Mesenchymal stem cell (in vitro differentiated cells and primary cell): ENCODE results near the gene ERRFI1.

ENCODE experiments used
- DNase-seq: peaks from one replicate; pipeline ENCODE4 v3.0.0-alpha.2; 2013
- H2AFZ ChIP-seq: one replicate; pipeline ENCODE4 v1.6.1; 2013; ENCODE audit warnings: low read depth, mild to moderate bottlenecking, control low read depth, inconsistent platforms, low read length, moderate library complexity
- H2AK5ac ChIP-seq: 2 replicates; pipeline ENCODE4 v1.6.1; 2013; ENCODE audit warnings: low read length, moderate library complexity, mild to moderate bottlenecking, inconsistent platforms; ENCODE audit not compliant: severe bottlenecking
- H2BK120ac ChIP-seq: one replicate; pipeline ENCODE4 v1.6.1; 2013; ENCODE audit warnings: low read depth, mild to moderate bottlenecking, inconsistent platforms, low read length, moderate library complexity
- H2BK12ac ChIP-seq, 2 experiments: one replicate each; pipeline ENCODE4 v1.6.1; 2013; ENCODE audit warnings: inconsistent platforms in 2 of 2, low read length in 2 of 2, mild to moderate bottlenecking in 2 of 2, moderate library complexity in 2 of 2, control low read depth in 1 of 2
- H2BK15ac ChIP-seq: one replicate; pipeline ENCODE4 v1.6.1; 2013; ENCODE audit warnings: mild to moderate bottlenecking, low read depth, inconsistent platforms; ENCODE audit not compliant: poor library complexity, severe bottlenecking
- H2BK5ac ChIP-seq: 2 replicates; pipeline ENCODE4 v1.6.1; 2013; ENCODE audit warnings: low read depth, mild to moderate bottlenecking, low read length, control low read depth, inconsistent platforms; ENCODE audit not compliant: poor library complexity, severe bottlenecking
- H3K14ac ChIP-seq, 2 experiments: one replicate each; pipeline ENCODE4 v1.6.1; 2013; ENCODE audit warnings: inconsistent platforms in 2 of 2, low read length in 2 of 2, control low read depth in 1 of 2, mild to moderate bottlenecking in 1 of 2, moderate library complexity in 1 of 2
- H3K18ac ChIP-seq, 2 experiments: one replicate each; pipeline ENCODE4 v1.6.1; 2013; ENCODE audit warnings: inconsistent platforms in 2 of 2, low read length in 2 of 2, control low read depth in 1 of 2, low read depth in 1 of 2, mild to moderate bottlenecking in 1 of 2
- H3K23ac ChIP-seq, 2 experiments: one replicate each; pipeline ENCODE4 v1.6.1; 2013; ENCODE audit warnings: inconsistent platforms in 2 of 2, low read length in 2 of 2, mild to moderate bottlenecking in 2 of 2, moderate library complexity in 2 of 2, control low read depth in 1 of 2
- H3K27ac ChIP-seq: 2 replicates; pipeline ENCODE4 v1.5.1; 2013; ENCODE audit warnings: mild to moderate bottlenecking, moderate library complexity, low read length, control low read depth, inconsistent platforms; ENCODE audit not compliant: poor library complexity, severe bottlenecking
- H3K27me3 ChIP-seq, 2 experiments: 2 replicates each; pipeline versions ENCODE4 v1.6.1 to v1.7.0; 2013; ENCODE audit warnings: low read length in 2 of 2, mild to moderate bottlenecking in 2 of 2, moderate library complexity in 2 of 2, control low read depth in 1 of 2, inconsistent platforms in 1 of 2; ENCODE audit not compliant: control insufficient read depth in 1 of 2, insufficient read depth in 1 of 2
- H3K36me3 ChIP-seq, 2 experiments: 2 replicates each; pipeline versions ENCODE4 v1.6.1 to v1.7.0; 2013; ENCODE audit warnings: low read length in 2 of 2, control low read depth in 1 of 2, inconsistent platforms in 1 of 2, low read depth in 1 of 2, mild to moderate bottlenecking in 1 of 2; ENCODE audit not compliant: insufficient read depth in 2 of 2, control insufficient read depth in 1 of 2
- H3K4ac ChIP-seq, 2 experiments: one replicate each; pipeline ENCODE4 v1.6.1; 2013; ENCODE audit warnings: inconsistent platforms in 2 of 2, low read length in 2 of 2, mild to moderate bottlenecking in 2 of 2, moderate library complexity in 2 of 2, control low read depth in 1 of 2, low read depth in 1 of 2
- H3K4me1 ChIP-seq: 2 replicates; pipeline ENCODE4 v1.6.1; 2013; ENCODE audit warnings: low read depth, low read length, control low read depth; ENCODE audit not compliant: control insufficient read depth, insufficient read depth
- H3K4me2 ChIP-seq: 2 replicates; pipeline ENCODE4 v1.6.1; 2013; ENCODE audit warnings: low read length, mild to moderate bottlenecking, inconsistent platforms; ENCODE audit not compliant: poor library complexity, severe bottlenecking
- H3K4me3 ChIP-seq, 2 experiments: 2 replicates each; pipeline versions ENCODE4 v1.5.1 to v1.7.0; 2013; ENCODE audit warnings: low read length in 2 of 2, mild to moderate bottlenecking in 2 of 2, control low read depth in 1 of 2, low read depth in 1 of 2; ENCODE audit not compliant: insufficient read depth in 1 of 2
- H3K79me1 ChIP-seq: replicated peaks from 2 replicates; pipeline ENCODE4 v1.6.1; 2013; ENCODE audit warnings: mild to moderate bottlenecking, control low read depth, low read length, inconsistent platforms; ENCODE audit not compliant: poor library complexity, severe bottlenecking
- H3K9ac ChIP-seq: 2 replicates; pipeline ENCODE4 v1.7.0; 2013; ENCODE audit warnings: mild to moderate bottlenecking, low read length, moderate library complexity
- H3K9me3 ChIP-seq: 2 replicates; pipeline ENCODE4 v1.7.0; 2013; ENCODE audit warnings: mild to moderate bottlenecking, low read length; ENCODE audit not compliant: control insufficient read depth
- H4K8ac ChIP-seq: one replicate; pipeline ENCODE4 v1.6.1; 2013; ENCODE audit warnings: inconsistent platforms, mild to moderate bottlenecking, low read length, moderate library complexity
- H4K91ac ChIP-seq: one replicate; pipeline ENCODE4 v1.6.1; 2013; ENCODE audit warnings: mild to moderate bottlenecking, low read length, inconsistent platforms
- WGBS: methylation state at CpG from one replicate; pipeline ENCODE4 v1.1.7; 2013; ENCODE audit warnings: mixed read lengths; 5-methylcytosine and 5-hydroxymethylcytosine counted together

ERRFI1 gene

GRCh38 chr1:8018492-8019228 is 7.4 kb downstream of the ERRFI1 start:
- no peak overlapping the region for H2BK5ac ChIP-seq
- H3K23ac ChIP-seq = no peak overlapping the region
- H3K4ac ChIP-seq = no peak overlapping the region
- peak overlapping the region; percentile 59 for H3K9ac ChIP-seq
- H3K9me3 ChIP-seq = no peaks in the 10 kb centered on the region
- no peaks in the 10 kb centered on the region for H3K27me3 ChIP-seq
- H3K36me3 ChIP-seq = peaks cover 9 to 11% of the 10 kb centered on the region in 2 experiments
- H3K79me1 ChIP-seq = peaks cover 8% of the 10 kb centered on the region
- peak overlapping the region; percentile 85 for H3K27ac ChIP-seq
- H3K4me1 ChIP-seq = peaks cover 11% of the 10 kb centered on the region
- no peak overlapping the region for H3K14ac ChIP-seq
- H2AK5ac ChIP-seq = peak overlapping the region; percentile 41
- WGBS = 65% methylated on average over 3 of the region's 3 CpGs
- H3K18ac ChIP-seq = no peak overlapping the region
- no peak overlapping the region for H3K4me3 ChIP-seq
- H2BK15ac ChIP-seq = no peak overlapping the region
- no peak overlapping the region for H2BK120ac ChIP-seq
- H4K8ac ChIP-seq = no peak overlapping the region
- H3K4me2 ChIP-seq = no peak overlapping the region
- H4K91ac ChIP-seq = no peak overlapping the region
- no peak overlapping the region for H2BK12ac ChIP-seq
- no peak overlapping the region for H2AFZ ChIP-seq
- peak; percentile 28 for DNase-seq

- Histone ChIP-seq H4K91ac (no peak overlapping the region), H3K18ac (no peak overlapping the region), H3K14ac (no peak overlapping the region), H3K9me3 (no peaks in the 10 kb centered on the region), H3K9ac (peak overlapping the region; percentile 79), H2BK5ac (no peak overlapping the region), H3K4me2 (no peak overlapping the region), H3K4ac (no peak overlapping the region), H3K79me1 (peaks cover 12% of the 10 kb centered on the region), H3K23ac (no peak overlapping the region), H2AFZ (no peak overlapping the region), H3K4me1 (peaks cover 8% of the 10 kb centered on the region), H2BK120ac (no peak overlapping the region), H2AK5ac (no peak overlapping the region), H3K27me3 (no peaks in the 10 kb centered on the region), H2BK12ac (no peak overlapping the region), H3K4me3 (peak overlapping the region in 1 of 2 experiments; percentile 18), H3K36me3 (peaks cover 16 to 21% of the 10 kb centered on the region in 2 experiments), H2BK15ac (no peak overlapping the region), H4K8ac (no peak overlapping the region), H3K27ac (peak overlapping the region; percentile 4)
- 7% methylated on average over 3 of the region's 5 CpGs for WGBS
- peak; percentile 65 for DNase-seq
Measured at GRCh38 chr1:8017495-8018197, 8.5 kb downstream of the ERRFI1 start.

GRCh38 chr1:8016895-8017241 is 9.2 kb downstream of the ERRFI1 start:
- no peak overlapping the region for H2BK15ac ChIP-seq
- H2BK5ac ChIP-seq = no peak overlapping the region
- H3K4me2 ChIP-seq = no peak overlapping the region
- H3K27ac ChIP-seq = no peak overlapping the region
- peak overlapping the region; percentile 79 for H3K9ac ChIP-seq
- no peak overlapping the region for H3K18ac ChIP-seq
- H2AK5ac ChIP-seq = no peak overlapping the region
- peak overlapping the region in 1 of 2 experiments; percentile 43 for H3K4me3 ChIP-seq
- H3K4ac ChIP-seq = no peak overlapping the region
- H2AFZ ChIP-seq = no peak overlapping the region
- no peaks in the 10 kb centered on the region for H3K27me3 ChIP-seq
- no peak overlapping the region for H3K14ac ChIP-seq
- peaks cover 14% of the 10 kb centered on the region for H3K79me1 ChIP-seq
- peaks cover 16 to 29% of the 10 kb centered on the region in 2 experiments for H3K36me3 ChIP-seq
- no peak overlapping the region for H3K23ac ChIP-seq
- no peak overlapping the region for H2BK12ac ChIP-seq
- DNase-seq = no peak
- no peak overlapping the region for H2BK120ac ChIP-seq
- H3K9me3 ChIP-seq = no peaks in the 10 kb centered on the region
- no peak overlapping the region for H4K91ac ChIP-seq
- no peak overlapping the region for H4K8ac ChIP-seq
- H3K4me1 ChIP-seq = peaks cover 8% of the 10 kb centered on the region

GRCh38 chr1:8016210-8016894 is 9.8 kb downstream of the ERRFI1 start:
- H2BK15ac ChIP-seq = no peak overlapping the region
- H3K4me2 ChIP-seq = no peak overlapping the region
- peaks cover 16 to 34% of the 10 kb centered on the region in 2 experiments for H3K36me3 ChIP-seq
- H3K9me3 ChIP-seq = no peaks in the 10 kb centered on the region
- no peak overlapping the region for H3K27ac ChIP-seq
- no peak overlapping the region for H3K4ac ChIP-seq
- H3K9ac ChIP-seq = peak overlapping the region; percentile 79
- no peak overlapping the region for H2BK120ac ChIP-seq
- no peak overlapping the region for H3K14ac ChIP-seq
- H3K23ac ChIP-seq = no peak overlapping the region
- no peak overlapping the region for H2AFZ ChIP-seq
- no peak overlapping the region for H3K18ac ChIP-seq
- peak; percentile 43 for DNase-seq
- peaks cover 6% of the 10 kb centered on the region for H3K4me1 ChIP-seq
- no peak overlapping the region for H2BK5ac ChIP-seq
- H3K4me3 ChIP-seq = peak overlapping the region in 1 of 2 experiments; percentile 43
- no peak overlapping the region for H4K91ac ChIP-seq
- H2BK12ac ChIP-seq = no peak overlapping the region
- no peak overlapping the region for H2AK5ac ChIP-seq
- no peak overlapping the region for H4K8ac ChIP-seq
- peaks cover 14% of the 10 kb centered on the region for H3K79me1 ChIP-seq
- no peaks in the 10 kb centered on the region for H3K27me3 ChIP-seq
- 28% methylated on average over 3 of the region's 4 CpGs for WGBS
